ENCODE data around the gene VEGFD.

- TF ChIP-seq CTCF (IDR thresholded peaks at IDR 0.05; ENCODE audit: low read depth, low read length) = no peak
- TF ChIP-seq POLR2A (IDR thresholded peaks at IDR 0.05; ENCODE audit: extremely low read depth, insufficient read length) = no peak
- no peak for TF ChIP-seq MAX (IDR thresholded peaks at IDR 0.05; ENCODE audit: low read depth, low read length)
- TF ChIP-seq MYC (IDR thresholded peaks at IDR 0.05; ENCODE audit: low read depth, low read length) = no peak
Measured at GRCh38 chrX:15350329-15350996, 33.8 kb downstream of the VEGFD start.

Data from NB4 (cell line).